OCI-LY3 (cell line): ENCODE results near the gene NKX1-2.

ENCODE experiments used
- H2AFZ ChIP-seq: fragments of 200-600, 300-600 bp; shearing (Covaris generic); 2 replicates; pipeline ENCODE4 v1.6.0; 2014; ENCODE audit warnings: antibody characterized with exemption, low read depth, low read length
- H3K27ac ChIP-seq: fragments of 200-600, 300-600 bp; sonication (generic); 2 replicates; pipeline ENCODE4 v1.5.1; 2014; ENCODE audit warnings: mild to moderate bottlenecking, low read length, moderate library complexity, mixed read lengths
- H3K27me3 ChIP-seq: fragments of 200-600, 300-600 bp; sonication (generic); 2 replicates; pipeline ENCODE4 v1.6.1; 2014; ENCODE audit warnings: low read depth, low read length, mixed read lengths
- H3K36me3 ChIP-seq: fragments of 200-600, 300-600 bp; sonication (generic); replicated peaks from 2 replicates; pipeline ENCODE3; 2014; ENCODE audit warnings: low read depth, low read length, mixed read lengths
- H3K4me1 ChIP-seq: fragments of 300-600, 200-600 bp; sonication (generic); 2 replicates; pipeline ENCODE4 v1.6.1; 2014; ENCODE audit warnings: low read length, mixed read lengths
- H3K4me2 ChIP-seq: fragments of 200-600, 300-600 bp; sonication (generic); 2 replicates; pipeline ENCODE4 v1.6.1; 2014; ENCODE audit warnings: low read length, mixed read lengths
- H3K4me3 ChIP-seq: fragments of 300-600, 200-600 bp; sonication (generic); 2 replicates; pipeline ENCODE4 v1.5.1; 2014; ENCODE audit warnings: antibody characterized with exemption, mild to moderate bottlenecking, low read length, moderate library complexity
- H3K79me2 ChIP-seq: fragments of 300-600, 200-600 bp; shearing (Covaris generic); 2 replicates; pipeline ENCODE4 v1.6.1; 2014; ENCODE audit warnings: mild to moderate bottlenecking, low read length, mixed read lengths
- H3K9ac ChIP-seq: fragments of 300-600, 200-600 bp; shearing (Covaris generic); 2 replicates; pipeline ENCODE4 v1.6.0; 2014; ENCODE audit warnings: mild to moderate bottlenecking, low read length, moderate library complexity
- H3K9me3 ChIP-seq: fragments of 200-600, 300-600 bp; shearing (Covaris generic); 2 replicates; pipeline ENCODE4 v1.6.1; 2014; ENCODE audit warnings: low read length, mixed read lengths; ENCODE audit not compliant: insufficient read depth
- H4K20me1 ChIP-seq: fragments of 200-600, 300-600 bp; sonication (generic); 2 replicates; pipeline ENCODE4 v1.6.1; 2016; ENCODE audit warnings: low read length, mixed read lengths; ENCODE audit not compliant: insufficient read depth
- EZH2phosphoT487 ChIP-seq: fragments of 200-600 bp; shearing (Covaris generic); IDR thresholded peaks from 2 replicates; pipeline ENCODE4 v1.6.1; 2018; ENCODE audit warnings: antibody characterized with exemption, mixed run types, low read depth
- TF ChIP-seq, protein P1 (sequence below): fragments of 200-600, 300-600 bp; sonication (generic); IDR thresholded peaks from 2 replicates; pipeline ENCODE4 v1.5.1; 2014; ENCODE audit warnings: antibody characterized with exemption, low read length, low read depth

The NKX1-2 gene

DNA sequence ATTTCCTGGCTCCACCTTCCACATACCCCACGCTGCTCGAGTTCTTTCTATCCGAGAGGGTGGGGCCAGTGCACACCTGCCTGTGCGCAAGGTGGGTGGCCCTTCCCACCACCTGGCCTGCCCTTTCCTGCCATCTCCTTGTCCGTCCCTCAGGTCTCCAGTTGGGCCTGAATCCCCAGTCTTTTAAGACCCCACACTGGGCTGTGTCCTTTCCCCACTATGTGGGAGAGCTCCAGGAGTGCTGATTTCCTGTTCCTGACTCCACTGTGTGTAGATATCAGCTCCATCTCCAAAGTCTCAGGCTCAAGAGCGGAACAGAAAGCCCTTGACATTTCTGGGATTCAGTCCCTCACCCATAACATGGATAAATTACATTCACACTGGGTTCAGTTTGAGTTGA is 31.9 kb upstream of the NKX1-2 start:
- no peaks in the 10 kb centered on the region for H3K27me3 ChIP-seq
- H3K9me3 ChIP-seq, result no peaks in the 10 kb centered on the region
- H3K4me3 ChIP-seq, result no peak overlapping the region
- H3K27ac ChIP-seq, result no peak overlapping the region
- no peak overlapping the region for H3K9ac ChIP-seq
- H3K4me1 ChIP-seq, result no peaks in the 10 kb centered on the region
- no peaks in the 10 kb centered on the region for H3K79me2 ChIP-seq
- no peaks in the 10 kb centered on the region for H4K20me1 ChIP-seq
- TF ChIP-seq, protein P1, sequence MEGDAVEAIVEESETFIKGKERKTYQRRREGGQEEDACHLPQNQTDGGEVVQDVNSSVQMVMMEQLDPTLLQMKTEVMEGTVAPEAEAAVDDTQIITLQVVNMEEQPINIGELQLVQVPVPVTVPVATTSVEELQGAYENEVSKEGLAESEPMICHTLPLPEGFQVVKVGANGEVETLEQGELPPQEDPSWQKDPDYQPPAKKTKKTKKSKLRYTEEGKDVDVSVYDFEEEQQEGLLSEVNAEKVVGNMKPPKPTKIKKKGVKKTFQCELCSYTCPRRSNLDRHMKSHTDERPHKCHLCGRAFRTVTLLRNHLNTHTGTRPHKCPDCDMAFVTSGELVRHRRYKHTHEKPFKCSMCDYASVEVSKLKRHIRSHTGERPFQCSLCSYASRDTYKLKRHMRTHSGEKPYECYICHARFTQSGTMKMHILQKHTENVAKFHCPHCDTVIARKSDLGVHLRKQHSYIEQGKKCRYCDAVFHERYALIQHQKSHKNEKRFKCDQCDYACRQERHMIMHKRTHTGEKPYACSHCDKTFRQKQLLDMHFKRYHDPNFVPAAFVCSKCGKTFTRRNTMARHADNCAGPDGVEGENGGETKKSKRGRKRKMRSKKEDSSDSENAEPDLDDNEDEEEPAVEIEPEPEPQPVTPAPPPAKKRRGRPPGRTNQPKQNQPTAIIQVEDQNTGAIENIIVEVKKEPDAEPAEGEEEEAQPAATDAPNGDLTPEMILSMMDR, result no peak
- TF ChIP-seq EZH2phosphoT487, result no peak
- H2AFZ ChIP-seq, result no peak overlapping the region
- no peak overlapping the region for H3K4me2 ChIP-seq
- H3K36me3 ChIP-seq, result no peaks in the 10 kb centered on the region

DNA sequence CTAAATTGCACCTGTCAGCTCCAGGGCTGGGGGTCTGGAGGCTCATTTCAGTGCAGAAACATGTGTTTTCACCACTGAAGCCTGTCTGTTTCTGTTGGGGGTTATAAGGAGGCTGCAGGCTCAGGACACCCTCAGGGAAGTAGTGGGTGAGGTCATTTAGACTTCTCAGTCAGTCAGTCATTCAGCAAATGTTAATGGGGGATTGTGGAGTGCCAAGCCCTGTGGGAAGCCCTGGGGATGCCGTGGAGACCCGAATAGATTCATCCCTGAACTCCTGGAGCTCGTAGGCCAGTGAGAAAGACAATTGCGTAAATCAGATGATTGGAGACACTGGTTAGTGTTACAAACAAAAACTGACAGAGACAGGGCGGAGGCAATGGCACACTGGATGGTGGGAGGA is 31.0 kb upstream of the NKX1-2 start:
- Histone ChIP-seq H3K4me1 (no peaks in the 10 kb centered on the region), H2AFZ (no peak overlapping the region), H3K4me2 (no peak overlapping the region), H3K36me3 (no peaks in the 10 kb centered on the region), H3K9me3 (no peaks in the 10 kb centered on the region), H3K4me3 (no peak overlapping the region), H3K9ac (no peak overlapping the region), H3K27me3 (no peaks in the 10 kb centered on the region), H4K20me1 (no peaks in the 10 kb centered on the region), H3K79me2 (no peaks in the 10 kb centered on the region), H3K27ac (no peak overlapping the region)
- TF ChIP-seq EZH2phosphoT487, result no peak
- TF ChIP-seq, protein P1, result no peak

DNA sequence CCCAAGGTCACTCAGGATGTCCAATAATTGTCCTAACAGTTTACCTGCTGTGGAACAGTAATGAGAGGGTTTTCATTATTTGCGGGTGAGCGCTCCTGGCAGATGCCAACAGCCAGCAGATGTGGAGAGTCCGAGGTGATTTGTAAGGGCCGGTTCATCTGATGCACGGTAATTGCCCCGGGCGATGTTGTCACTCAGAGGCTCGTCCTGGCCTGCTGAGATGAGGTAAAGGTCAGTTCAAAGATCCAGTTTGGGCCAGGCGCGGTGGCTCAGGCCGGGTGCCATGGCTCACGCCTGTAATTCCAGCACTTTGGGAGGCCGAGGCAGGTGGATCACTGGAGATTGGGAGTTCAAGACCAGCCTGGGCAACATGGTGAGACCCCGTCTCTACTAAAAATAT is 28.7 kb upstream of the NKX1-2 start:
- Histone ChIP-seq H2AFZ (no peak overlapping the region), H4K20me1 (no peaks in the 10 kb centered on the region), H3K9ac (no peak overlapping the region), H3K4me1 (no peaks in the 10 kb centered on the region), H3K27ac (no peak overlapping the region), H3K4me2 (no peak overlapping the region), H3K9me3 (no peaks in the 10 kb centered on the region), H3K4me3 (no peak overlapping the region), H3K79me2 (no peaks in the 10 kb centered on the region), H3K36me3 (no peaks in the 10 kb centered on the region), H3K27me3 (no peaks in the 10 kb centered on the region)
- TF ChIP-seq, protein P1, result no peak
- TF ChIP-seq EZH2phosphoT487, result no peak

DNA sequence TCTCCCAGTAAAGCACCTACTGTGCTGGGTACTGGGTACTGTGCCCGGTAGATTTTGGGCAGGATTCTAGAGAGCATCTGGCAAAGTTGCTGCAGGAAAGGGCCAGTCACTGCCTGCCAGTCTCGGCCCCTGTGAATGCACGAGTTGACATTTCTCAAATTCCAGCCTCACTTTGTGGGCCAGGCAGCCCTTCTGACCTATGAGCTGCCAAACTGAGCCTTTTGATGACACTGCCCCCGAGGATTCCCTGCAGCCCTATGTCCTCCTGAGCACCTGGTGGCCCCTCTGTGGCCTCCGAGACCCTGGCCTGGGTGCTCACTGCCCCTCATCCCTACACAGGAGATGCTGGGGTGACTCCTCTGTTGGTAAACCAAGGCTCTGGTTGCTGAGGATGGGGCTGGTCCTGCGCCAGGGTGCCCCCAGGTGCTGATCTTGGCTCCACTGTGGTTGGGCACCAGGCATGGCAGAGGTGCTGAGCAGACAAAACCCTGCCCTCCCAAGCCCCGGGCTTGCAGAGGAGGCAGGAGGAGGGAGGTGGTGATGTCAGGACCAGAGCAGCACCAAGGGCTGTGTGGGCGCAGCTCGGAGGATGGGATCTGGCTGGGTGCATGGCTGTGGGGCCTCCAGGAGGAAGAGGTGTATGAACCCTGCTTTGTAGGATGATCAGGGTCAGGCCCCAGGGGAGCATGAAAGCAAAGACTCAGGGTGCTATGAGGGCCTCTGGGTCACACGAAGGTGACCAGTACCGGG is 28.0 kb upstream of the NKX1-2 start:
- no peaks in the 10 kb centered on the region for H3K27me3 ChIP-seq
- no peaks in the 10 kb centered on the region for H4K20me1 ChIP-seq
- no peaks in the 10 kb centered on the region for H3K79me2 ChIP-seq
- H3K4me2 ChIP-seq, result no peak overlapping the region
- H3K4me3 ChIP-seq, result no peak overlapping the region
- no peak overlapping the region for H2AFZ ChIP-seq
- H3K4me1 ChIP-seq, result no peaks in the 10 kb centered on the region
- TF ChIP-seq, protein P1, result no peak
- no peak for TF ChIP-seq EZH2phosphoT487
- H3K27ac ChIP-seq, result no peak overlapping the region
- H3K9ac ChIP-seq, result no peak overlapping the region
- H3K9me3 ChIP-seq, result no peaks in the 10 kb centered on the region
- H3K36me3 ChIP-seq, result no peaks in the 10 kb centered on the region
